Tibial artery (tissue), 4 donors: Measurements from ENCODE around the gene RAB3C.

ENCODE experiments used
- DNase-seq, 2 donors: peaks; one replicate each; pipeline ENCODE4 v3.0.0-alpha.2; 2019
- H3K27ac ChIP-seq, 2 donors: fragments of 200-600 bp; sonication (generic) in 1 of 2; 1 replicate in 1 of 2; 2 replicates in 1 of 2; pipeline ENCODE4 v1.5.1; 2018 to 2019; ENCODE audit warnings: mild to moderate bottlenecking in 1 of 2
- H3K27me3 ChIP-seq, 2 donors: fragments of 200-600 bp; sonication (generic) in 1 of 2; one replicate each; pipeline versions ENCODE4 v1.5.1 to v1.6.0; 2016 to 2019
- H3K36me3 ChIP-seq, 3 donors: fragments of 200-600 bp; sonication (generic) in 2 of 3; one replicate each; pipeline ENCODE4 v1.5.1; 2016 to 2019; ENCODE audit warnings: mild to moderate bottlenecking in 2 of 3
- H3K4me1 ChIP-seq, 4 donors: fragments of 200-600 bp; sonication (generic) in 2 of 4; 1 replicate in 3 of 4; 2 replicates in 1 of 4; pipeline ENCODE4 v1.5.1; 2016 to 2019
- H3K4me3 ChIP-seq, 2 donors: fragments of 200-600 bp; sonication (generic) in 1 of 2; 1 replicate in 1 of 2; 2 replicates in 1 of 2; pipeline ENCODE4 v1.5.1; 2018 to 2019; ENCODE audit warnings: mild to moderate bottlenecking in 2 of 2
- H3K9me3 ChIP-seq, 3 donors: fragments of 200-600 bp; sonication (generic) in 1 of 3; one replicate each; pipeline ENCODE4 v1.5.1; 2016 to 2019
- CTCF ChIP-seq, 2 experiments: fragments of 200-600 bp in 1 of 2; fragments of 450-650 bp in 1 of 2; IDR thresholded peaks; one replicate each; pipeline ENCODE4 v1.5.1; 2017 to 2019; ENCODE audit warnings: antibody characterized with exemption in 2 of 2, mild to moderate bottlenecking in 1 of 2, moderate library complexity in 1 of 2
- intact Hi-C: fragments of 100-400 bp; cut with DNase I; formaldehyde crosslinking; loops from one replicate; pipeline ENCODE4 v1.15.0; 2023; ENCODE audit warnings: low total_unique reads

The RAB3C gene

GRCh38 chr5:58827463-58827862, 244.6 kb downstream of the RAB3C start:
- no peaks in the 10 kb centered on the region for H3K36me3 ChIP-seq
- no peak for TF ChIP-seq CTCF (IDR thresholded peaks at IDR 0.05)
- no peak for DNase-seq
- no peak overlapping the region for H3K4me3 ChIP-seq
- H3K27ac ChIP-seq, result no peak overlapping the region
- peaks cover 0 to 4% of the 10 kb centered on the region in 2 donors for H3K27me3 ChIP-seq
- intact Hi-C loops, result no loop called here
- no peaks in the 10 kb centered on the region for H3K9me3 ChIP-seq
- H3K4me1 ChIP-seq, result no peaks in the 10 kb centered on the region

GRCh38 chr5:58828258-58828657, 245.4 kb downstream of the RAB3C start:
- no peaks in the 10 kb centered on the region for H3K36me3 ChIP-seq
- no peaks in the 10 kb centered on the region for H3K9me3 ChIP-seq
- no peaks in the 10 kb centered on the region for H3K4me1 ChIP-seq
- no peak for TF ChIP-seq CTCF (IDR thresholded peaks at IDR 0.05)
- peaks cover 0 to 4% of the 10 kb centered on the region in 2 donors for H3K27me3 ChIP-seq
- no peak overlapping the region for H3K27ac ChIP-seq
- intact Hi-C loops, result no loop called here
- no peak overlapping the region for H3K4me3 ChIP-seq
- DNase-seq, result no peak

DNA sequence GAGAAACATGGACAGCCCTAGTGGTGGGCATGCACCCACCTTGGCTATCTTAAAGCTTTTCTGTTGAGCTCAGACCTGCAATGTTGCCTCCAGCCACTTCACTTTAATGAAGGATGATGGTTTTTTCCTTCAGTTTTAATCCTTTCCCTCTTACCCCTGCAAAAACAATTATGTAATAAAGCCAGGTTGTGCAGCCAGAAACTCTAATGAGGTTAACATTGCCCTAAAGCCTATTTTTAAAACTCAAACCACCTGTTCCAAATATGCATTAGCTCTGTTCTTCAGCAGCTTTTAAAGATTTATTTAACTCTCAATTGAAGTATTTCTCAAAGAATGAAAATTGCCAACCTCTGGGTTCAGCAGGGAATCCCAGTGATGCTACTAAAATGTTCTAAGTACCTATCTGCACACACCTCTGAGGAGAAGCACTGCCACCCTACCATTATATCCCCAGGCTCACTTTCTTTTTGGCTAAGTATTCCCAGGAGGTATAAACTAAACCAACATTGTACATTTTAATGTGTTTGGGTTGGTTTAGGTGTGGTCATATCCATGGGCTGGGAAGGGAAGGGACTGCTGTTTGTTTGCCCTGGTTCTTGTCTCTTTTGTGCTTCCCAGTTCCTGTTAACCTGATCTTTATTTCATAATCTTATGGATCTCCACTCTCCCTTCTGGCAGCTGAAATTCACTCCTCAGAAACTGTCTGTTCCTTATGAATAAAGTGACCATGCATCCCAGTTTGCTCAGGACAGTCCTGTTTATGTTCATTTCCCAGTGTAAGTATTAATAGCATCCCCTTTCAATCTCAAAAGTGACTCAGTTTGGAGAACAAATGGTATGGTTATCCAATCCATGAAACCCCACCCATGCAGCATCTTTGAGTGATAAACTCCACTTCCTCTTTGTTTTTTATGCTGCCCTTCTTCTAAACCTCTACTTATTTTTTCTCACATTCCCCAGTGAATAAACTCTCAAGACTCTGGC, 251.7 kb downstream of the RAB3C start:
- TF ChIP-seq CTCF (IDR thresholded peaks at IDR 0.05), result no peak
- DNase-seq, result no peak
- Histone ChIP-seq H3K27ac (no peak overlapping the region), H3K4me1 (no peaks in the 10 kb centered on the region), H3K27me3 (peaks cover 0 to 4% of the 10 kb centered on the region in 2 donors), H3K9me3 (peaks cover 0 to 10% (median 0%) of the 10 kb centered on the region in 3 donors), H3K36me3 (no peaks in the 10 kb centered on the region), H3K4me3 (no peak overlapping the region)
- intact Hi-C loops, result no loop called here

DNA sequence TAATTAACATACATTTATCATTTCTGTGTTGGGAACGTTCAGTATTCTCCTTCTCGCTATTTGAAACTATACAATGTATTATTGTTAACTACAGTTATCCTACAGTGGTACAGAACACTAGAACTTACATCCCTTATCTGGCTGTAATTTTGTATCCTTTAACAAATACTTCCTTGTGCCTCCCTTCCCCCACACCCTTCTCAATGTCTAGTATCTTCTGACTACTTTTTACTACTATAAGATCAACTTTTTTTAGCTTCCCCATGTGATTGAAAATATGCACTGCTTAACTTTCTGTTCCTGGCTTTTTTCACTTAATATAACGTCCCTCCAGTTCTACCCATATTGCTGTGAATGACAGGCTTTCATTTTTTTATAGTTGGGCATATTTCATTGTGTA, 253.5 kb downstream of the RAB3C start:
- Histone ChIP-seq H3K4me1 (no peaks in the 10 kb centered on the region), H3K36me3 (no peaks in the 10 kb centered on the region), H3K9me3 (peaks cover 0 to 21% (median 7%) of the 10 kb centered on the region in 3 donors), H3K4me3 (no peak overlapping the region), H3K27me3 (no peaks in the 10 kb centered on the region), H3K27ac (no peak overlapping the region)
- TF ChIP-seq CTCF (IDR thresholded peaks at IDR 0.05), result no peak
- intact Hi-C loops, result no loop called here
- DNase-seq, result no peak

DNA sequence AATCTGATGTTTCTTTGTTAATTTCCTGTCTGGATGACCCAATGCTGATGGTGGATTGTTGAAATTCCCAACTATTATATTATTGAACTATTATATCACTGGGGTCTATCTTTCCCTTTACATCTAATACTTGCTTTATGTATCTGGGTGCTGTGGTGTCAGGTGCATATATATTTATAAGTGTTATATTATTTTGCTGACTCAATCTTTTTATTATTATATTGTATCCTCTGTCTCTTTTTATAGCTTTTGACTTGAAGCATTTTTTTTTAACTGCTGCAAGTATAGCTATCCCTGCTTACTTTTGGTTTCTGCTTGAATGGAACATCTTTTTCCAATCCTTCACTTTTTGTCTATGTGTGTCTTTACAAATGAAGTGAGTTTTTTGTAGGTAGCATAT, 255.9 kb downstream of the RAB3C start:
- no peaks in the 10 kb centered on the region for H3K4me1 ChIP-seq
- H3K4me3 ChIP-seq, result no peak overlapping the region
- intact Hi-C loops, result no loop called here
- H3K27ac ChIP-seq, result no peak overlapping the region
- H3K27me3 ChIP-seq, result no peaks in the 10 kb centered on the region
- peaks cover 0 to 21% (median 7%) of the 10 kb centered on the region in 3 donors for H3K9me3 ChIP-seq
- H3K36me3 ChIP-seq, result no peaks in the 10 kb centered on the region
- no peak for TF ChIP-seq CTCF (IDR thresholded peaks at IDR 0.05)
- DNase-seq, result no peak
